Fibroblast of pulmonary artery (primary cell): Measurements from ENCODE around the gene EPO.

Experiments
- DNase-seq: peaks from one replicate; pipeline ENCODE4 v3.0.0-alpha.2; 2010; ENCODE audit warnings: low read depth
- H3K4me3 ChIP-seq: replicated peaks from 2 replicates; pipeline ENCODE4 v1.5.1; 2011; ENCODE audit warnings: low read depth, mild to moderate bottlenecking, control low read depth, low read length, moderate library complexity
- TF ChIP-seq, protein P1 (sequence below): IDR thresholded peaks from 2 replicates; pipeline ENCODE4 v1.5.1; 2011; ENCODE audit warnings: mild to moderate bottlenecking, control low read depth, low read length, inconsistent platforms; ENCODE audit errors: missing control alignments

The EPO gene

GRCh38 chr7:100684534-100685042 is 35.7 kb upstream of the EPO start:
- H3K4me3 ChIP-seq = no peak overlapping the region
- TF ChIP-seq, protein P1, sequence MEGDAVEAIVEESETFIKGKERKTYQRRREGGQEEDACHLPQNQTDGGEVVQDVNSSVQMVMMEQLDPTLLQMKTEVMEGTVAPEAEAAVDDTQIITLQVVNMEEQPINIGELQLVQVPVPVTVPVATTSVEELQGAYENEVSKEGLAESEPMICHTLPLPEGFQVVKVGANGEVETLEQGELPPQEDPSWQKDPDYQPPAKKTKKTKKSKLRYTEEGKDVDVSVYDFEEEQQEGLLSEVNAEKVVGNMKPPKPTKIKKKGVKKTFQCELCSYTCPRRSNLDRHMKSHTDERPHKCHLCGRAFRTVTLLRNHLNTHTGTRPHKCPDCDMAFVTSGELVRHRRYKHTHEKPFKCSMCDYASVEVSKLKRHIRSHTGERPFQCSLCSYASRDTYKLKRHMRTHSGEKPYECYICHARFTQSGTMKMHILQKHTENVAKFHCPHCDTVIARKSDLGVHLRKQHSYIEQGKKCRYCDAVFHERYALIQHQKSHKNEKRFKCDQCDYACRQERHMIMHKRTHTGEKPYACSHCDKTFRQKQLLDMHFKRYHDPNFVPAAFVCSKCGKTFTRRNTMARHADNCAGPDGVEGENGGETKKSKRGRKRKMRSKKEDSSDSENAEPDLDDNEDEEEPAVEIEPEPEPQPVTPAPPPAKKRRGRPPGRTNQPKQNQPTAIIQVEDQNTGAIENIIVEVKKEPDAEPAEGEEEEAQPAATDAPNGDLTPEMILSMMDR = no peak
- no peak for DNase-seq

- DNase-seq = no peak
- TF ChIP-seq, protein P1 = no peak
- H3K4me3 ChIP-seq = no peak overlapping the region
Observed at GRCh38 chr7:100685049-100685605, 35.1 kb upstream of the EPO start.

- DNase-seq = no peak
- no peak overlapping the region for H3K4me3 ChIP-seq
- TF ChIP-seq, protein P1 = no peak
Observed at GRCh38 chr7:100685631-100686145, 34.6 kb upstream of the EPO start.

DNA sequence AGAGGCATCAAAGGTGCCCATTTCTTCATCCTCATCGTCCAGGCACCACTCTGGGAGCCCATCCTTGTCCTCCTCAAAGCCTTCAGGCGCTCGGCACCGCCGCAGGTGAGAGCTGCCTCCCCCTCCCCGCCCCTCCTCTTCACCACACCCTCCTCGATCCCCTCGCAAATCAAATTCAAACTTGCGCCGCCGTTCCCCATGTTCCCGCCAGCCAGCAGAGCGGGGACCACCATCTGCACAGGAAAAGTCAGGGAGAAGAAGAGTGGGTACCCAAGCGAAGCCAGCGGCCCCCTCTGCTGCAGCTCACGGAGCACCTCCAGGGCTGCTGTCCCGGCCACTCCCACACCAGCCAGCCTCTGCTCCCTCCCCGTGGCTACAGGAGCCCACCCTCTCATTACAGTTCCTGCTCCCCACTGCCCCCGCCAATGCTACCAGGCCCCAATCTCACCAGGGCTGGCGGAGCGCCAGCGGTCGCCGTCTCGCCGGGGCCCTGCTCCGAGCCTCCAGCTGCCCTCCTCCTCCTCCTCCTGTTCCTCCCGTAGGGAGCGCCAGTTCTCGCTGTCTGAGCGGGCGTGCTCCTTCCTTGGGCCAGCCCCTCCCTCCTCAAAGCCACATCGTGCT is 34.0 kb upstream of the EPO start:
- TF ChIP-seq, protein P1 = no peak
- DNase-seq = no peak
- H3K4me3 ChIP-seq = no peak overlapping the region

GRCh38 chr7:100686822-100687211 is 33.5 kb upstream of the EPO start:
- no peak overlapping the region for H3K4me3 ChIP-seq
- TF ChIP-seq, protein P1 = no peak
- DNase-seq = no peak

- TF ChIP-seq, protein P1 = no peak
- no peak for DNase-seq
- H3K4me3 ChIP-seq = no peak overlapping the region
Observed at GRCh38 chr7:100687261-100687660, 33.0 kb upstream of the EPO start.
